GM18907 (cell line): ENCODE results near the gene ZGPAT.

ENCODE experiments used
- ATAC-seq: cut with Tn5 transposase; IDR thresholded peaks from one replicate; pipeline ENCODE4 v1.9.1; 2021; ENCODE audit warnings: mild to moderate bottlenecking, moderate library complexity; ENCODE audit not compliant: unreplicated experiment

Gene ZGPAT

GRCh38 chr20:63691711-63692435 is 16.0 kb upstream of the ZGPAT start:
- no peak for ATAC-seq

- ATAC-seq, result no peak
These were observed 15.3 kb upstream of the ZGPAT start for GRCh38 chr20:63692436-63693082.

GRCh38 chr20:63693083-63693732 is 14.6 kb upstream of the ZGPAT start:
- ATAC-seq, result no peak

GRCh38 chr20:63693733-63694583 is 13.9 kb upstream of the ZGPAT start:
- ATAC-seq, result no peak

- ATAC-seq, result no peak
These were observed 13.0 kb upstream of the ZGPAT start for GRCh38 chr20:63694584-63695423.

- ATAC-seq, result no peak
These were observed 12.2 kb upstream of the ZGPAT start for GRCh38 chr20:63695424-63696305.

- no peak for ATAC-seq
These were observed 11.6 kb upstream of the ZGPAT start for GRCh38 chr20:63696306-63696627.

GRCh38 chr20:63696628-63697356 is 11.0 kb upstream of the ZGPAT start, which contains the start of gene TNFRSF6B:
Gene TNFRSF6B, plus strand, starts transcription at chr20:63696652. Its CDS starts 116 bp downstream, at chr20:63696768.
- no peak for ATAC-seq

GRCh38 chr20:63697357-63697867 is 10.4 kb upstream of the ZGPAT start:
- no peak for ATAC-seq

GRCh38 chr20:63697868-63698545 is 9.8 kb upstream of the ZGPAT start:
- ATAC-seq, result no peak

GRCh38 chr20:63698739-63699465 is 8.9 kb upstream of the ZGPAT start:
- ATAC-seq, result no peak

GRCh38 chr20:63699466-63700198 is 8.2 kb upstream of the ZGPAT start:
- ATAC-seq, result no peak

GRCh38 chr20:63700199-63701050 is 7.4 kb upstream of the ZGPAT start:
- no peak for ATAC-seq

- ATAC-seq, result no peak
These were observed 6.8 kb upstream of the ZGPAT start for GRCh38 chr20:63701051-63701328.

- ATAC-seq, result no peak
These were observed 6.4 kb upstream of the ZGPAT start for GRCh38 chr20:63701329-63702035.
